IMR-90 (cell line): ENCODE measurements around the gene SMIM36. TPM values are rescaled to one million over a fixed set of nuclear protein-coding genes. Genes with fewer than 3 reads are reported as not detected.

Source experiments
- ATAC-seq: fragments of 200-7000 bp; cut with Tn5 transposase; 2 replicates; pipeline ENCODE4 v1.9.1; 2020; ENCODE audit warnings: low read depth, mild to moderate bottlenecking, moderate library complexity
- BruUV-seq: library from RNA; stranded (reverse); fragments of 400-500 nt; replicated peaks from 2 replicates; lab custom pipeline; 2021; lab: Mats Ljungman, UMichigan
- CTCF ChIA-PET: fragments of 300-600 bp; formaldehyde crosslinking; extraction: SDS; loops from one replicate; lab custom pipeline; 2021; ENCODE audit warnings: antibody characterized with exemption; lab: Yijun Ruan, JAX
- POLR2A ChIA-PET: fragments of 300-600 bp; sonication (Branson Sonifier 250); formaldehyde crosslinking; loops from one replicate; lab custom pipeline; 2022; ENCODE audit warnings: antibody characterized with exemption; ENCODE audit not compliant: unreplicated experiment; lab: Charles Lee
- DNase-seq: peaks from one replicate; pipeline ENCODE4 v3.0.0; 2013
- H2AFZ ChIP-seq: replicated peaks from 2 replicates; pipeline ENCODE3; 2013; ENCODE audit warnings: low read length, mild to moderate bottlenecking; ENCODE audit not compliant: poor library complexity
- H2AK5ac ChIP-seq: 2 replicates; pipeline ENCODE4 v1.6.1; 2013; ENCODE audit warnings: low read depth, low read length, inconsistent platforms
- H2AK9ac ChIP-seq: replicated peaks from 2 replicates; pipeline ENCODE3; 2013; ENCODE audit warnings: mild to moderate bottlenecking, low read depth, low read length, moderate library complexity; ENCODE audit not compliant: poor library complexity
- H2BK120ac ChIP-seq: 2 replicates; pipeline ENCODE4 v1.6.1; 2013; ENCODE audit warnings: low read depth, low read length, inconsistent platforms
- H2BK15ac ChIP-seq: 3 replicates; pipeline ENCODE4 v1.6.1; 2013; ENCODE audit warnings: low read depth, low read length, inconsistent platforms
- H2BK20ac ChIP-seq: 2 replicates; pipeline ENCODE4 v1.6.1; 2013; ENCODE audit warnings: low read depth, mild to moderate bottlenecking, inconsistent platforms, low read length, moderate library complexity
- H2BK5ac ChIP-seq: 2 replicates; pipeline ENCODE4 v1.6.1; 2013; ENCODE audit warnings: mild to moderate bottlenecking, low read depth, low read length, inconsistent platforms; ENCODE audit not compliant: poor library complexity, severe bottlenecking
- H3K14ac ChIP-seq: replicated peaks from 2 replicates; pipeline ENCODE4 v1.6.1; 2013; ENCODE audit warnings: low read depth, low read length, inconsistent platforms
- H3K18ac ChIP-seq: 2 replicates; pipeline ENCODE4 v1.6.1; 2013; ENCODE audit warnings: low read depth, low read length, control low read depth
- H3K23ac ChIP-seq: 2 replicates; pipeline ENCODE4 v1.6.1; 2013; ENCODE audit warnings: low read depth, low read length, inconsistent platforms
- H3K27ac ChIP-seq: 2 replicates; pipeline ENCODE4 v1.5.1; 2013; ENCODE audit warnings: mild to moderate bottlenecking, control low read depth, low read length; ENCODE audit not compliant: insufficient read depth
- H3K27me3 ChIP-seq: 2 replicates; pipeline ENCODE4 v1.6.1; 2013; ENCODE audit warnings: low read length; ENCODE audit not compliant: control insufficient read depth, insufficient read depth
- H3K36me3 ChIP-seq: 2 replicates; pipeline ENCODE4 v1.6.1; 2013; ENCODE audit warnings: low read length, mixed read lengths; ENCODE audit not compliant: control insufficient read depth, insufficient read depth
- H3K4ac ChIP-seq: 2 replicates; pipeline ENCODE4 v1.6.1; 2013; ENCODE audit warnings: low read depth, low read length, inconsistent platforms
- H3K4me1 ChIP-seq: 2 replicates; pipeline ENCODE4 v1.6.1; 2013; ENCODE audit warnings: low read length, mixed read lengths; ENCODE audit not compliant: control insufficient read depth, insufficient read depth
- H3K4me2 ChIP-seq: 2 replicates; pipeline ENCODE4 v1.6.1; 2013; ENCODE audit warnings: low read depth, mild to moderate bottlenecking, control low read depth, low read length, moderate library complexity
- H3K4me3 ChIP-seq: 2 replicates; pipeline ENCODE4 v1.5.1; 2013; ENCODE audit warnings: low read depth, mild to moderate bottlenecking, control low read depth, low read length, moderate library complexity; ENCODE audit not compliant: insufficient read depth
- H3K56ac ChIP-seq: 2 replicates; pipeline ENCODE4 v1.6.1; 2013; ENCODE audit warnings: low read length, inconsistent platforms; ENCODE audit not compliant: insufficient read depth; ENCODE audit errors: extremely low read depth
- H3K79me1 ChIP-seq, 2 experiments: 2 replicates each; pipeline ENCODE4 v1.6.1; 2013; ENCODE audit warnings: low read length in 2 of 2, inconsistent platforms in 1 of 2, low read depth in 1 of 2
- H3K9ac ChIP-seq: 2 replicates; pipeline ENCODE4 v1.6.1; 2013; ENCODE audit warnings: low read depth, low read length, control low read depth
- H3K9me1 ChIP-seq: 2 replicates; pipeline ENCODE4 v1.6.1; 2013; ENCODE audit warnings: low read length, inconsistent platforms; ENCODE audit not compliant: insufficient read depth
- H3K9me3 ChIP-seq: 2 replicates; pipeline ENCODE4 v1.6.1; 2013; ENCODE audit warnings: low read length; ENCODE audit not compliant: control insufficient read depth, insufficient read depth
- H4K20me1 ChIP-seq: 2 replicates; pipeline ENCODE4 v1.6.1; 2013; ENCODE audit warnings: low read length, inconsistent platforms; ENCODE audit not compliant: insufficient read depth
- H4K5ac ChIP-seq: 2 replicates; pipeline ENCODE4 v1.6.1; 2013; ENCODE audit warnings: mild to moderate bottlenecking, low read depth, low read length, control low read depth
- H4K8ac ChIP-seq, 2 experiments: 2 replicates each; pipeline ENCODE4 v1.6.1; 2013; ENCODE audit warnings: low read depth in 2 of 2, low read length in 2 of 2, control low read depth in 1 of 2, inconsistent platforms in 1 of 2
- H4K91ac ChIP-seq: 2 replicates; pipeline ENCODE4 v1.6.1; 2013; ENCODE audit warnings: low read depth, low read length, inconsistent platforms; ENCODE audit not compliant: insufficient read depth
- BHLHE40 ChIP-seq: fragments of 150-350 bp; IDR thresholded peaks from 2 replicates; pipeline ENCODE4 v1.6.1; 2016; ENCODE audit warnings: mild to moderate bottlenecking, low read depth, low read length
- CEBPB ChIP-seq: IDR thresholded peaks from 2 replicates; pipeline ENCODE4 v1.6.1; 2012; ENCODE audit warnings: low read depth, low read length, improper control_type of control experiment
- CHD1 ChIP-seq: IDR thresholded peaks from 2 replicates; pipeline ENCODE4 v1.6.1; 2012; ENCODE audit warnings: low read depth, low read length, improper control_type of control experiment
- ELK1 ChIP-seq: fragments of 150-350 bp; IDR thresholded peaks from 2 replicates; pipeline ENCODE4 v1.6.1; 2016; ENCODE audit warnings: low read depth, mild to moderate bottlenecking, low read length, moderate library complexity, borderline replicate concordance
- MAZ ChIP-seq: IDR thresholded peaks from 2 replicates; pipeline ENCODE4 v1.6.1; 2012; ENCODE audit warnings: low read depth, mild to moderate bottlenecking, low read length, improper control_type of control experiment, moderate library complexity, borderline replicate concordance
- RAD21 ChIP-seq: IDR thresholded peaks from 2 replicates; pipeline ENCODE4 v1.6.1; 2012; ENCODE audit warnings: low read length, improper control_type of control experiment
- RFX5 ChIP-seq: IDR thresholded peaks from 2 replicates; pipeline ENCODE4 v1.8.0; 2012; ENCODE audit warnings: low read depth, mild to moderate bottlenecking, low read length, moderate library complexity
- USF2 ChIP-seq: fragments of 150-350 bp; IDR thresholded peaks from 2 replicates; pipeline ENCODE4 v1.6.1; 2017; ENCODE audit warnings: mild to moderate bottlenecking, antibody characterized with exemption, low read length, low read depth
- dilution Hi-C: fragments of 300-500 bp; cut with HindIII; formaldehyde crosslinking; loops from one replicate; pipeline ENCODE4 v1.14.3; 2018; ENCODE audit warnings: low sequenced_read_pairs; ENCODE audit not compliant: unreplicated experiment
- in situ Hi-C: fragments of 300-500 bp; cut with MboI; formaldehyde crosslinking; loops from 3 replicates; pipeline ENCODE4 v1.14.3; 2019; ENCODE audit warnings: low sequenced_read_pairs, inconsistent platforms, mixed read lengths
- intact Hi-C: fragments of 100-400 bp; cut with micrococcal nuclease; formaldehyde crosslinking; loops from 2 replicates; pipeline ENCODE4 v1.10.0; 2022
- polyA plus RNA-seq, 3 experiments: library from polyadenylated mRNA; depleted of rRNA; stranded (reverse); fragments of >200 nt; gene quantifications; 2 replicates each; pipeline ENCODE4 v1.2.3, GENCODE V29; 2012; ENCODE audit warnings: low replicate concordance in 1 of 3
- total RNA-seq: library from RNA; depleted of rRNA; stranded (reverse); fragments of >200 nt; gene quantifications from 2 replicates; pipeline ENCODE4 v1.2.3, GENCODE V29; 2012

SMIM36 gene
- total and polyA plus RNA-seq, 2 of the 4 experiments (the other 2 are of a cell fraction), result not detected

- Histone ChIP-seq H4K20me1 (no peaks in the 10 kb centered on the region), H2AK9ac (no peak overlapping the region), H3K18ac (no peak overlapping the region), H3K23ac (no peak overlapping the region), H3K56ac (no peak overlapping the region), H3K27me3 (no peaks in the 10 kb centered on the region), H2AK5ac (no peak overlapping the region), H4K5ac (no peak overlapping the region), H3K36me3 (no peaks in the 10 kb centered on the region), H3K14ac (0 out of 2 replicates have a peak overlapping the region, but pooled peaks have one; percentile 52), H3K79me1 (no peaks in the 10 kb centered on the region), H2BK120ac (no peak overlapping the region), H3K9ac (no peak overlapping the region), H3K4me1 (peaks cover 6% of the 10 kb centered on the region), H3K27ac (no peak overlapping the region), H3K9me3 (no peaks in the 10 kb centered on the region), H4K8ac (no peak overlapping the region), H3K4me2 (no peak overlapping the region), H2BK20ac (no peak overlapping the region), H2BK15ac (no peak overlapping the region), H3K9me1 (no peaks in the 10 kb centered on the region), H3K4ac (no peak overlapping the region), H4K91ac (no peak overlapping the region), H2AFZ (no peak overlapping the region), H2BK5ac (no peak overlapping the region), H3K4me3 (no peak overlapping the region)
- CTCF ChIA-PET, result interaction anchor here (0.7 kb wide), 1 partner anchor 164 kb away, joined by 3 read pairs; no protein-coding TSS in a partner anchor
- peak; percentile 51 for ATAC-seq
- dilution Hi-C loops (no loop called here), intact Hi-C loops (loop anchor here (5.0 kb wide), 1 partner anchor 35 kb away; no protein-coding TSS in a partner anchor), in situ Hi-C loops (no loop called here)
- POLR2A ChIA-PET, result no interaction called here
- TF ChIP-seq ELK1 (no peak), USF2 (no peak), CHD1 (no peak), RFX5 (no peak), CEBPB (no peak), RAD21 (no peak), MAZ (no peak), BHLHE40 (no peak)
- BruUV-seq, result no TSS peak
- DNase-seq, result no peak
Observed at GRCh38 chr17:55462711-55463110, 48.5 kb downstream of the SMIM36 start.
